ENCODE data around the gene RB1.

GRCh38 chr13:48528720-48529119 is 225.2 kb downstream of the RB1 start:
- TF ChIP-seq POLR2A (IDR thresholded peaks at IDR 0.05; ENCODE audit: extremely low read depth, insufficient read length) = no peak
- no peak for TF ChIP-seq CTCF (IDR thresholded peaks at IDR 0.05; ENCODE audit: low read depth, low read length)
- TF ChIP-seq MAX (IDR thresholded peaks at IDR 0.05; ENCODE audit: low read depth, low read length) = no peak
